NCI-H1092 treated with DMSO at 0.1 percent for 48 hours (cell line): Measurements from ENCODE around the gene PNPLA8.
A peak's percentile ranks its signal among the peaks of the same experiment; 100 is the strongest.

Experiments
- DNase-seq: peaks from one replicate; lab custom pipeline; 2025; lab: John Stamatoyannopoulos, UW

PNPLA8 gene

GRCh38 chr7:108442039-108442568, 83.8 kb downstream of the PNPLA8 start:
- DNase-seq = peak; percentile 80

- no peak for DNase-seq
Observed at GRCh38 chr7:108441392-108441955, 84.5 kb downstream of the PNPLA8 start.

- DNase-seq = no peak
Observed at GRCh38 chr7:108440613-108441012, 85.3 kb downstream of the PNPLA8 start.

GRCh38 chr7:108436906-108437305, 89.0 kb downstream of the PNPLA8 start:
- no peak for DNase-seq

- no peak for DNase-seq
Observed at GRCh38 chr7:108434010-108434409, 91.9 kb downstream of the PNPLA8 start.

GRCh38 chr7:108431099-108431498, 94.8 kb downstream of the PNPLA8 start:
- DNase-seq = no peak

GRCh38 chr7:108430664-108431063, 95.3 kb downstream of the PNPLA8 start:
- no peak for DNase-seq

GRCh38 chr7:108427766-108428165, 98.2 kb downstream of the PNPLA8 start:
- DNase-seq = no peak

GRCh38 chr7:108425714-108426275, 100.1 kb downstream of the PNPLA8 start:
- no peak for DNase-seq

- DNase-seq = no peak
Observed at GRCh38 chr7:108424013-108424412, 101.9 kb downstream of the PNPLA8 start.

GRCh38 chr7:108423089-108423989, 102.6 kb downstream of the PNPLA8 start:
- DNase-seq = no peak

GRCh38 chr7:108421720-108422331, 104.1 kb downstream of the PNPLA8 start:
- no peak for DNase-seq
